ENCODE data around the gene CD27. TPM values are rescaled to one million over a fixed set of nuclear protein-coding genes. Genes with fewer than 3 reads are reported as not detected.

Gene CD27
- total and polyA plus RNA-seq, 2 of the 8 experiments (the other 6 are each of a cell fraction or from before 2014, with no cell fraction given), result 0.28 to 0.39 TPM

- TF ChIP-seq CHD7 (IDR thresholded peaks at IDR 0.05; ENCODE audit: insufficient replicate concordance, low read length), result no peak
- no peak for TF ChIP-seq EP300 (IDR thresholded peaks at IDR 0.05; ENCODE audit: borderline replicate concordance in 1 of 2, low read depth in 2 of 2, low read length in 2 of 2)
- no peak for TF ChIP-seq SP1 (IDR thresholded peaks at IDR 0.05; ENCODE audit: low read depth, low read length)
- no peak for TF ChIP-seq CREB1 (IDR thresholded peaks at IDR 0.05)
- no peak for TF ChIP-seq CBX5 (IDR thresholded peaks at IDR 0.05; ENCODE audit: low read depth, low read length)
- no peak for TF ChIP-seq JUND (IDR thresholded peaks at IDR 0.05; ENCODE audit: low read length)
- no peak for TF ChIP-seq YY1 (IDR thresholded peaks at IDR 0.05; ENCODE audit: low read depth, low read length)
Measured at GRCh38 chr12:6405963-6406362, 38.8 kb upstream of the CD27 start (continued).
